ENCODE results near the gene BID.
"Not testable (repeated sequence)": the region's sequence is repeated elsewhere in the genome, so short reads cannot be mapped to it uniquely, and the experiment has no call there.

The BID gene

GRCh38 chr22:17770180-17771077 is 3.8 kb downstream of the BID start:
- CTCF ChIA-PET, result interaction anchor here (0.9 kb wide), 1 partner anchor 60 kb away, joined by 3 read pairs; no protein-coding TSS in a partner anchor

DNA sequence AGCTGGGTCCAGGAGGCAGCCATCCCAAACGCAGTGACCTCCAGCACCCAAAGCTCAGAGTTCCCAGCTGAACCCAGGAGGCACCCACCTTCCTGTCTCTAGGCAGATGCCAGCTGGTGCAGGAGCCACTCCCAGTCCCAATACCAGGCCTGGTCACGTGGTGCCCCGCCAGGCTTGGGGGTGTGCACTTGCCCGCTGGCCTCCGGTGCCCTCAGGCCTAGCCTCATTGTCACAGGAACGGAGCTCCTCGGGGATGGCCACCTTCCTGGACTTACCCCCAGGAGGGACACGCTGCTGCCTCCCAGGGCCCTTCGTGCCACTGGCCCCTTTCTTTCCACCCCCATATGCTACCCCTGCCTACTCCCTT is 4.6 kb downstream of the BID start:
- H3K4me3 ChIP-seq (ENCODE audit: low read depth, low read length), result no peak overlapping the region
- DNase-seq (ENCODE audit: low read depth, low spot score), result no peak
- TF ChIP-seq, protein P1, sequence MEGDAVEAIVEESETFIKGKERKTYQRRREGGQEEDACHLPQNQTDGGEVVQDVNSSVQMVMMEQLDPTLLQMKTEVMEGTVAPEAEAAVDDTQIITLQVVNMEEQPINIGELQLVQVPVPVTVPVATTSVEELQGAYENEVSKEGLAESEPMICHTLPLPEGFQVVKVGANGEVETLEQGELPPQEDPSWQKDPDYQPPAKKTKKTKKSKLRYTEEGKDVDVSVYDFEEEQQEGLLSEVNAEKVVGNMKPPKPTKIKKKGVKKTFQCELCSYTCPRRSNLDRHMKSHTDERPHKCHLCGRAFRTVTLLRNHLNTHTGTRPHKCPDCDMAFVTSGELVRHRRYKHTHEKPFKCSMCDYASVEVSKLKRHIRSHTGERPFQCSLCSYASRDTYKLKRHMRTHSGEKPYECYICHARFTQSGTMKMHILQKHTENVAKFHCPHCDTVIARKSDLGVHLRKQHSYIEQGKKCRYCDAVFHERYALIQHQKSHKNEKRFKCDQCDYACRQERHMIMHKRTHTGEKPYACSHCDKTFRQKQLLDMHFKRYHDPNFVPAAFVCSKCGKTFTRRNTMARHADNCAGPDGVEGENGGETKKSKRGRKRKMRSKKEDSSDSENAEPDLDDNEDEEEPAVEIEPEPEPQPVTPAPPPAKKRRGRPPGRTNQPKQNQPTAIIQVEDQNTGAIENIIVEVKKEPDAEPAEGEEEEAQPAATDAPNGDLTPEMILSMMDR (IDR thresholded peaks at IDR 0.05; ENCODE audit: insufficient read depth, low read length, missing control alignments), result no peak
- ChIA-PET POLR2A (no interaction called here), CTCF (interaction anchor here (0.9 kb wide), 1 partner anchor 61 kb away, joined by 3 read pairs; no protein-coding TSS in a partner anchor)

More at GRCh38 chr22:17770180-17771077, 3.8 kb downstream of the BID start:
- no peak overlapping the region for H3K4me3 ChIP-seq (ENCODE audit: low read depth, low read length)
- POLR2A ChIA-PET, result no interaction called here
- DNase-seq (ENCODE audit: low read depth, low spot score), result no peak
- TF ChIP-seq, protein P1 (IDR thresholded peaks at IDR 0.05; ENCODE audit: insufficient read depth, low read length, missing control alignments), result no peak

- POLR2A ChIA-PET, result no interaction called here
- H3K4me3 ChIP-seq (ENCODE audit: low read depth, low read length), result no peak overlapping the region
- CTCF ChIA-PET, result no interaction called here
- DNase-seq (ENCODE audit: low read depth, low spot score), result no peak
- TF ChIP-seq, protein P1 (IDR thresholded peaks at IDR 0.05; ENCODE audit: insufficient read depth, low read length, missing control alignments), result no peak
Measured at GRCh38 chr22:17769013-17769715, 5.1 kb downstream of the BID start.

GRCh38 chr22:17767233-17768065 is 6.8 kb downstream of the BID start:
- ChIA-PET POLR2A (no interaction called here), CTCF (interaction anchor here (1.0 to 6.3 kb wide), 2 partner anchors 24 to 33 kb away, joined by 3 to 49 read pairs; no protein-coding TSS in a partner anchor)
- TF ChIP-seq, protein P1 (IDR thresholded peaks at IDR 0.05; ENCODE audit: insufficient read depth, low read length, missing control alignments), result no peak
- DNase-seq (ENCODE audit: low read depth, low spot score), result no peak
- H3K4me3 ChIP-seq (ENCODE audit: low read depth, low read length), result no peak overlapping the region

GRCh38 chr22:17764852-17765251 is 9.4 kb downstream of the BID start:
- DNase-seq (ENCODE audit: low read depth, low spot score); H3K4me3 ChIP-seq (ENCODE audit: low read depth, low read length); POLR2A ChIA-PET: not testable (repeated sequence)
- CTCF ChIA-PET, result interaction anchor here (1.2 to 6.3 kb wide), 3 partner anchors 13 to 593 kb away, joined by 3 to 49 read pairs (median 5); no protein-coding TSS in a partner anchor

GRCh38 chr22:17764036-17764435 is 10.2 kb downstream of the BID start:
- no peak for DNase-seq (ENCODE audit: low read depth, low spot score)
- TF ChIP-seq, protein P1 (IDR thresholded peaks at IDR 0.05; ENCODE audit: insufficient read depth, low read length, missing control alignments), result no peak
- H3K4me3 ChIP-seq (ENCODE audit: low read depth, low read length), result no peak overlapping the region
- POLR2A ChIA-PET, result no interaction called here
- CTCF ChIA-PET, result interaction anchor here (6.3 kb wide), 1 partner anchor 20 kb away, joined by 49 read pairs; no protein-coding TSS in a partner anchor

DNA sequence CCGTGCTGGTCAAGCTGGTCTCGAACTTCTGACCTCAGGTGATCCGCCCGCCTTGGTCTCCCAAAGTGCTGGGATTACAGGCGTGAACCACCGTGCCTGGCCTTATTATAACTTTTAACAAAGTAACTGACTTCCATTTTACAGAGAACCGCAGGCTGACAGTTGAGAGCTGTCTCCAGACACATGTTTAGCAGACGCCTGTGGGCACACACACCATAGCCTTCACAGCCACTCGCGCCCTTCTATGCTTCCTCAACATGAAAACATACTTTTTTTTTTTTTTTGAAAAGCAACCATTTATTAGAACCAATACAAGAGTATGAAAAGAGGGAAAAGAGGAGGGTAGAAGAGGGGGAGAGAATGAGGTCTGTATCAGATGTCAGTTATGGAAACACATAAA is 10.8 kb downstream of the BID start:
- POLR2A ChIA-PET; H3K4me3 ChIP-seq (ENCODE audit: low read depth, low read length); DNase-seq (ENCODE audit: low read depth, low spot score): not testable (repeated sequence)
- CTCF ChIA-PET, result interaction anchor here (1.0 to 6.3 kb wide), 2 partner anchors 9 to 20 kb away, joined by 5 to 49 read pairs; no protein-coding TSS in a partner anchor
